Subcutaneous adipose tissue (tissue), 4 donors: ENCODE data around the gene HSF5. TPM values are rescaled to one million over a fixed set of nuclear protein-coding genes. Genes with fewer than 3 reads are reported as not detected.

Source experiments
- CTCF ChIP-seq: fragments of 450-650 bp; IDR thresholded peaks from one replicate; pipeline ENCODE4 v1.5.1; 2016; ENCODE audit warnings: low read depth, mild to moderate bottlenecking, control low read depth, antibody characterized with exemption, moderate library complexity
- total RNA-seq, 4 donors: library from RNA; depleted of rRNA; stranded (reverse); fragments of >200 nt; gene quantifications; one replicate each; pipeline ENCODE4 v1.1.0, GENCODE V29; 2016

HSF5 gene
- total RNA-seq, 4 donors from 2014 or later: not detected

- TF ChIP-seq CTCF: no peak
These were observed 45.5 kb upstream of the HSF5 start for GRCh38 chr17:58533616-58534188.

GRCh38 chr17:58532555-58532951 lies 44.3 kb upstream of the HSF5 start:
- no peak for TF ChIP-seq CTCF

GRCh38 chr17:58531661-58532554 lies 43.7 kb upstream of the HSF5 start:
- TF ChIP-seq CTCF: no peak

- no peak for TF ChIP-seq CTCF
These were observed 42.9 kb upstream of the HSF5 start for GRCh38 chr17:58531122-58531521.

GRCh38 chr17:58530655-58531054 lies 42.4 kb upstream of the HSF5 start:
- TF ChIP-seq CTCF: no peak

- no peak for TF ChIP-seq CTCF
These were observed 41.1 kb upstream of the HSF5 start for GRCh38 chr17:58529275-58529674.

GRCh38 chr17:58528443-58528842 lies 40.2 kb upstream of the HSF5 start:
- TF ChIP-seq CTCF: no peak
